T-helper 1 cell treated with Interleukin-12 subunit alpha and Interleukin-12 subunit beta and Interleukin-4 antibody, amounts not matched to agents 30 μg/mL and 1 μg/mL, for 36 hours (primary cell): Measurements from ENCODE around the gene SPATA2L.
A peak's percentile ranks its signal among the peaks of the same experiment; 100 is the strongest.

ENCODE experiments used
- H3K27ac Mint-ChIP-seq: one replicate; pipeline ENCODE4 v1.8.0; 2021; ENCODE audit warnings: mild to moderate bottlenecking, mixed read lengths
- H3K27me3 Mint-ChIP-seq: one replicate; pipeline ENCODE4 v1.8.0; 2021; ENCODE audit warnings: low read depth, mixed read lengths
- H3K36me3 Mint-ChIP-seq: one replicate; pipeline ENCODE4 v1.8.0; 2021; ENCODE audit warnings: low read depth, mixed read lengths
- H3K4me1 Mint-ChIP-seq: one replicate; pipeline ENCODE4 v1.8.0; 2021; ENCODE audit warnings: low read depth, mixed read lengths
- H3K4me3 Mint-ChIP-seq: one replicate; pipeline ENCODE4 v1.8.0; 2021; ENCODE audit warnings: mild to moderate bottlenecking, moderate library complexity, mixed read lengths
- H3K9me3 Mint-ChIP-seq: one replicate; pipeline ENCODE4 v1.8.0; 2021; ENCODE audit warnings: mixed read lengths

Gene SPATA2L

DNA sequence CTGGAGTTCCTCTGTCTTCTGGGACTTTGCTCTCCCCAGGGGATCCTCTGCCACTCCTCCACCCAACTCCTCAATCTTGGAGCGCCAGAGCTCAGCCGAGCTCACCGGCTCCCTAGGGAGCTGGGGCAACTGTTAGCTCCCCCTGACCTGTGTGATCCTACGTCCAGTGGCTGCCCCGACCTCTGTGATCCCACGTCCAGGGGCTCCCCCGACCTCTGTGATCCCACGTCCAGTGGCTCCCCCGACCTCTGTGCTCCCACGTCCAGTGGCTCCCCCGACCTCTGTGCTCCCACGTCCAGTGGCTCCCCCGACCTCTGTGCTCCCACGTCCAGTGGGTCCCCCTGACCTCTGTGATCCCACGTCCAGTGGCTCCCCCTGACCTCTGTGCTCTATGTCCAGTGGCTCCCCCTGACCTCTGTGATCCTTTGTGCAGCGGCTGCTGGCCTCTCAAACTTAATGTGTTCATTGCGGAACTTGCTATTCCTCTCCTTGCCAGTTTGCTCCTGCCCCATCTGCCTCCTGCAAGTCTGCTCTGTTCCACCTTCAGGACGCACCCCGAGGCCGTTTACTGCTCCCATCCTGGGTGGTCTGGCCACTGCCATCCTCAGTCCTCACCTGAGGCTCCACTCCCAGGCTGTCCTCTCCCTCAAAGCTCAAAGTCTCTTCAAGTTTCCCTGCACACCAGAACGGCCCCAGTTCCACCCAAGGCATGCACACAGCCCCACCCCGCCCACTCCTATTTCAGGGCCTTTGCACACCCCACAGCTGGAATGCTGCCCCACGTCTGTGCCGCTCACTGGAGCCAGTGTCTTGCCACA lies 16.4 kb upstream of the SPATA2L start:
- no peak overlapping the region for H3K4me3 Mint-ChIP-seq
- H3K4me1 Mint-ChIP-seq: peaks cover 17% of the 10 kb centered on the region
- H3K27ac Mint-ChIP-seq: no peak overlapping the region
- H3K36me3 Mint-ChIP-seq: peaks cover 7% of the 10 kb centered on the region
- H3K9me3 Mint-ChIP-seq: no peaks in the 10 kb centered on the region
- H3K27me3 Mint-ChIP-seq: no peaks in the 10 kb centered on the region

DNA sequence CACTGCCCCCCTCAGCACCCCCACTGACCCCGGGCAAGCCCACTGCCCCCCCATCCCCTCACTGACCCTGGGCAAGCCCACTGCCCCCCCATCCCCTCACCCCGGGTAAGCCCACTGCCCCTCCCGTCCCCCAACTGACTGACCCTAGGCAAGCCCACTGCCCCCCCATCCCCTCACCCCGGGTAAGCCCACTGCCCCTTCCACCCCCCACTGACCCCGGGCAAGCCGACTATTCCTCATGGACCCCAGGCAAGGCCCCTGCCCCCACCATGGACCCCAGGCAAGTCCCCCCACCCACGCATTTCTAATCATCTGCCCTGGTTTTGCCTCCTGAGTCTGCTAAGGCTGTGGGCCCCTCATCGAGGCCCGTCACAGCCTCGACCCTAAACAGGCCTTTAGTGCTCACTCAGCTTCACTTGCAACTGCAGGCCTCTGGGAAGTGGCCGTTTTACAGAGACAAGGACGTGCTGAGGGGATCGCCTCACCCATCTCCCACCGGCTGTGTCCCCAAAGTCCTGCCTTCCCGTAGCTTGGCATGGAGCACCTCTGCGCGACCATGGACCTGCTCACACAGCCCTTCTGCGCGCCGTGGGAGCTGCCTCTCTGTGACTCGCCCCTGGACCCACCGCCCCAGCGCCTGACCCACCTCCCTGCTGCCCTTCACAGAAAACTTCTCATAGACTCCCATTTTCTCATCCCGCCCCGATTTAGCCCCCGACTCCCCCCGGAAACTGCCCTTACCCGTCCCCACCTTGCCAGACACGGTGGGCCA lies 15.6 kb upstream of the SPATA2L start:
- H3K27ac Mint-ChIP-seq: no peak overlapping the region
- H3K9me3 Mint-ChIP-seq: no peaks in the 10 kb centered on the region
- no peak overlapping the region for H3K4me3 Mint-ChIP-seq

DNA sequence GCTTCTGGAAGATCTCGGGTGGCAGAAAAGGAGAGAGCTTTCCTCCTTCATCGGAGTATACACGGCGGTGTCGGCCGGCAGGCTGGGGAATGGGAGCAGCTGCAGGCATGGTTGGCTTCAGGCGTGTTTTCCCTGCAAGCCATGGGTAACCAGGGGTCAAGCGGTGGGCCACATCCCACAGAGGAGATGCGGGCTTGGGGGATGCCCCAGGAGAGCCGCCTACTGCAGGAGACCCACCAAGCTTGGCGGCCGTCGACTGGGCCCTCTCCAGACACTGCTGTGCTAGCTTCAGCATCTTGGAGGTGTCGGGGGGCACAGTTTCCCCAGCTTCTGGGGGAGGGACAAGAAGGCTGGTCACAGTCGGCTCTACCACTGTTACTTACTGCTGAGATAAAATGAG lies 15.0 kb upstream of the SPATA2L start:
- H3K36me3 Mint-ChIP-seq: peaks cover 1% of the 10 kb centered on the region
- no peaks in the 10 kb centered on the region for H3K9me3 Mint-ChIP-seq
- no peak overlapping the region for H3K4me3 Mint-ChIP-seq
- H3K27me3 Mint-ChIP-seq: no peaks in the 10 kb centered on the region
- H3K4me1 Mint-ChIP-seq: peaks cover 14% of the 10 kb centered on the region
- H3K27ac Mint-ChIP-seq: no peak overlapping the region

More for the DNA sequence above, 15.6 kb upstream of the SPATA2L start:
- Mint-ChIP-seq H3K27me3 (no peaks in the 10 kb centered on the region), H3K36me3 (peaks cover 1% of the 10 kb centered on the region), H3K4me1 (peaks cover 14% of the 10 kb centered on the region)

DNA sequence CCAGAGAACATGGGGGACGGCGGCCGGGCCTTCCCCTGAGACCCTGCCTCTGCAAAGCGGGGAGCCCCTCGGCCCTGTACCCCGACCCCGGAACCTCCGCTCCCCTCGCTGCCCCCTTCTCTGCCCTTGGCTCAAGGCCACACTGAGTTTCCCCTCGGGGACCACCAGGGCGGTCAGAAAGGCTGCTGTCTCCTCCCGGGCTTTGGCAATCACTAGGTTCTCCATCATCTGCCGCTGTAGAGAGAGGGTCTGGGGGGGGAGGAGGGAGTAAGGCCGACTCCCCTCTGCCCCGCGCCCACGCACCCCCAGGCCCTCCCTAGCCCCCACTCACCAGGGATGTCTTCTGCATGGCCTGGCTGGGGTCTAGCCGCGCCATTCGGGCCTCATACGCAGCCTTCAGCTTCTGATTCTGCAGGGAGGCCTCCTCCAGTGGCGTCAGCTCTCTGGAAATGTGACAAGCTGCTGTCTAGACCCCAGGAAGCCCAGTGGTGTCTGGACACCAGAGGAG lies 10.8 kb upstream of the SPATA2L start:
- peak overlapping the region; percentile 63 for H3K4me3 Mint-ChIP-seq
- no peaks in the 10 kb centered on the region for H3K36me3 Mint-ChIP-seq
- no peaks in the 10 kb centered on the region for H3K4me1 Mint-ChIP-seq
- no peak overlapping the region for H3K27ac Mint-ChIP-seq
- no peaks in the 10 kb centered on the region for H3K9me3 Mint-ChIP-seq
- no peaks in the 10 kb centered on the region for H3K27me3 Mint-ChIP-seq

DNA sequence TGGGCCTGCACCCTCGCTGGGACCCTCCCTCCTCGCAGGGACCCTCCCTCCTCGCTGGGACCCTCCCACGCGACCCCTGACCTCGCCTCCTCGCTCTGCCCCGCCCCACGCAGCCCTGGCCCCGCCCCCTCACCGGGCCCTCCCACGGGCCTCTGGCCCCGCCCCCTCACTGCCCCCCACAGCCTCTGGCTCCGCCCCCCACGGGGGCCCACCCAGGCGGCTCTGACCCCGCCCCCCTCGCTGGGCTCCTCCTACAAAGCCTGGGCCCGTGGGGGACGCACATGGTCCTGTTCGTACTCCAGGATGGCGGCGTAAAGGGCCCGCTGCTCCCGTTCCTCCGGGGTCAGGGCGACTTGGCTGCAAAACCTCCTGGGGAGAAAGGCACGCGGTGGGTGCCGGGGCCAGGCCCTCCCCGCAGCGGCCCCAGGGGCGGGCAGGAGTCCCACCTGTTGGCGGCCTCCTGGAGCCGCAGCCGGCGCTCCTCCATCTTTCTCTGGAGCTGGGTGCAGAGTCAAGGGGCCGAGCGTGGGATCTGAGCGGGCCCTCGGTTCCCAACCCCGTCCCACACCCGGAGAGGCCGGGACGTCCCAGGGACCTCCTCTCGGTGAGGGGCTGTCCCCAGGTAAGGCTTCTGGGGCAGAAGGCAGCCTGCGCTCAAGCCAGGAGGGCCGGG lies 10.2 kb upstream of the SPATA2L start:
- Mint-ChIP-seq H3K4me1 (no peaks in the 10 kb centered on the region), H3K27me3 (no peaks in the 10 kb centered on the region), H3K36me3 (no peaks in the 10 kb centered on the region), H3K27ac (no peak overlapping the region), H3K9me3 (no peaks in the 10 kb centered on the region), H3K4me3 (peak overlapping the region; percentile 63)

DNA sequence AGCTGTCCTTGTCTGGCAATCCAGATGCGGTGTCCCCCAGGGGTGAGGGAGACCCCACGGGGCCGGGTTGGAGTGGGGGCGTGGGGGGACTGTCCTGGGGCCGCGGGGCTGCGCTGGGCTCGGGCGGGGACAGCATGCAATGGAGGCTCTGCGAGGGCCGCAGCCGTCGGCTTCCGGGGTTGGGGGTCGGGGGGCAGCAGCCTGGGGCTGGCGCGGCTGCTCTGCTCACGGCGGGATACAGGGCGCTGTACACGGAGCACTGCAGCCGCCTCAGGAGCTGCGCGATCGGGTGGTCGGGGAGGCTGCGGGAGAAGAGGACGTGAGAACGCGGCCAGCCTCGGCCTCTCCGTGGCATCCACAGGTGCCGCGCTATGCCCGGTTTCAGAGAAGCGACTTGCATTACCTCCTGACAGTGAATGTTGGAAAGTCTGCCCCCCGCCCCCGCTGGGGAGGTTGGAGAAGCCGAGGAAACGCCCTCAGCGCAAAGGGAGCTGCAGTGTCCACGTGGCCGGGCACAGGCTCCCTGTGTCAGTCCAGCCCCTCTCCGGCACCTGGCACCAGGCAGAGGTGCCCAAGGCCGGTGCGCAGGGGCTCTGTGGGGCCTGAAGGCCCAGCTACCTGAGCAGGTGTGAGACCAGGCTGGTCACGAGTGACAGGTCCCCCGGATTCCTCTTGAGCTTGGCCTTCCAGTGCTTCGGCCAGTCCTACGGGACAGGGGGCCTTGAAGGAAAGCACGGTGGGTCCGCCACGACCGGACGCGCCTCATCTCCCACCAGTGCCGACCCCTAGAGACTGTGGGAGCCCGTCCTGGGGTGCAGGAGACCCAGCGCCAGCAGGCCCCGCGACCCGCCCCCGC lies 9.4 kb upstream of the SPATA2L start:
- no peak overlapping the region for H3K27ac Mint-ChIP-seq
- H3K9me3 Mint-ChIP-seq: no peaks in the 10 kb centered on the region
- no peak overlapping the region for H3K4me3 Mint-ChIP-seq
- peaks cover 2% of the 10 kb centered on the region for H3K4me1 Mint-ChIP-seq
- H3K36me3 Mint-ChIP-seq: no peaks in the 10 kb centered on the region
- no peaks in the 10 kb centered on the region for H3K27me3 Mint-ChIP-seq

DNA sequence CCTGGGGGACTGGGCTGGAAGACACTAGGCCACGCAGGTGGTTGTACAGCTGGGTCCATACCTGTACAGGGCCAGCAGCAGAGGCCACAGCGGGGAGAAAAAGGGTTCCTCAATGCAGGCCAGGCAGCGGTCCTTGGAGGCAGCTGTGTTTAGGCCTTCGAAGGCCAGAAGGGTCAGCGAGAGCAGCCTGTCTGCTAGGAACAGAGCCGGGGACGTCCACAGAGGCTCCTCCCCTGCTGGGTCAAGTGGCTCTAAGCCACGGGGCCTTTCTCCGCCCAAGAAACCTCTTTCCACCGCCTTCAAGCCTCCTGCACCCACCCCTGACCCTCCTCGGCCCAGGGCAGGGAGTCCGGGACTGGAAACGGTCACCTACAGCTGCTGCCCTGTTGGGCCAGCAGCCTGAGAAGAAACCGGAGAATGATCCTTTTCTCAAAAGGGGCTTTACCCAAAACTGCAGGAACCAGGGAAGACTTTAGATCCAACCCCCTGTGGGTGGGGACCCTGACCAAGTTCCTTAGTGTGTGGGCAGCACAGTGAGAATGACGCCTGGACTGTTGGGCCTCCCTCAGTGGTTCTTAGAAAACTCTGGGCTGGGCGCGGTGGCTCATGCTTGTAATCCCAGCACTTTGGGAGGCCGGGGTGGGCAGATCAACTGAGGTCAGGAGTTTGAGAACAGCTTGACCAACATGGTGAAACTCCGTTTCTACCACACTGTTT lies 8.4 kb upstream of the SPATA2L start:
- H3K27me3 Mint-ChIP-seq: no peaks in the 10 kb centered on the region
- no peak overlapping the region for H3K4me3 Mint-ChIP-seq
- H3K4me1 Mint-ChIP-seq: peaks cover 4% of the 10 kb centered on the region
- H3K9me3 Mint-ChIP-seq: no peaks in the 10 kb centered on the region
- H3K36me3 Mint-ChIP-seq: no peaks in the 10 kb centered on the region
- peak overlapping the region; percentile 26 for H3K27ac Mint-ChIP-seq

DNA sequence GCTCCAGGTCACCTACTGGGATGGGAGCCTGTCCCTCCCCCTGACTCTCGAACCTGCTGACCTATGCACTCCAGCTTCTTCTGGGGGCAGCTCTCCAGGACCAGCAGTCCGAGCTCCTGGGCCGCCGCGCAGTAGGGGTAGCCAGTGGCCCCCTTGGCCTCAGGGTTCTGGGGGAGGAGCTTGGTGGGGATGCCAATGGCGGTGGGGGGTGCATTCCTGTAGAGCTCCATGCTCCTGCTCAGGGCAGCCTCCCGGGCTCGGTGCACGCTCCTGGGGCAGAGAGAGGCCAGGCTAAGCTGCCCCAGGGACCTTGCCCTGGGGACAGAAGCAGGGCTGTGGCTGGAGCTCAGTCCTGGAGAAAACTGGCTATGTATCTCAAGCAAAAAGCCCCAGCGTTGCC lies 7.7 kb upstream of the SPATA2L start:
- H3K9me3 Mint-ChIP-seq: no peaks in the 10 kb centered on the region
- peaks cover 4% of the 10 kb centered on the region for H3K4me1 Mint-ChIP-seq

DNA sequence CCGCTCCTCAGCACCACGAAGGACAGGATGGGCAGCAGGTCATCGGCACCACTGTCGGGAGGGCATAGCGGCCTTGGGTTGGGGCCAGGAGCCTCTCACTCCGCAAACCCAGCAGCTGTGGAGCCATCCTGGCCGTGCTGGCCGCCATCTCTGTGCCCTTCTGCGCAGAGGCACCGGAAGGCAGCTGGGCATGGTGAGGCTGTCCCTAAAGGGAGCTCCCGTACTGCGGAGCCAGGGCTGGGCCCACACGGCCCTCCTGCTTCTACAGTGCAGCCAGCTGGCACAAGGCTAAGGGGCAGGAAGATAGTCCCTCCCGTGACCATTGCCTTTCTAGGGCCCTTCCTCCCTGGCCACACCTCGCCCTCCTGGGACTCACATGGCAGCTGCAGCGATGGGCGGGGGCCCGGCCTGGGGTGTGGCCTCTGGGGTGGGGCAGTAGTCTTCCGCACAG lies 7.0 kb upstream of the SPATA2L start:
- Mint-ChIP-seq H3K9me3 (no peaks in the 10 kb centered on the region), H3K4me1 (peaks cover 4% of the 10 kb centered on the region), H3K36me3 (no peaks in the 10 kb centered on the region), H3K4me3 (no peak overlapping the region), H3K27ac (no peak overlapping the region), H3K27me3 (no peaks in the 10 kb centered on the region)

More for the DNA sequence above, 7.7 kb upstream of the SPATA2L start:
- H3K27ac Mint-ChIP-seq: no peak overlapping the region
- no peaks in the 10 kb centered on the region for H3K27me3 Mint-ChIP-seq
- H3K36me3 Mint-ChIP-seq: no peaks in the 10 kb centered on the region
- no peak overlapping the region for H3K4me3 Mint-ChIP-seq

DNA sequence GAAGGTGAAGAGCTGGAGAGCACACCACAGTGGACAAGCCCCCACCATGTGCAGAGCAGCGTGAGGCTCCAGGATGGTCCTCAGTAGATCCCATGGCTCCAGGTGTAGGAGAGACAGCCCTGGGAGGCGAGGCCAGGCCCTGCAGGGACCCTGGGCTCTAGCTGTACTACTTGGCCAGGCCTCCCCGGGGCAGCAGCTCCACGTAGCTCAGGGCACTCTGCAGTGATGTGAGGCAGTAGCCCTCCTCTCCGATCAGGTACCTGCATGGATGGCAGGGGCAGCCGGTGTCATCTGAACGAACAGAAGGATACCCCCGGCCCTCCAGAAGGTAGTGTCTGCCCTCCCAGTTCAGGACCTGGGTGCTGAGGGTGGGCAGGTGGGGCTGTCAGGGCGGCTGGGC lies 6.2 kb upstream of the SPATA2L start:
- Mint-ChIP-seq H3K36me3 (no peaks in the 10 kb centered on the region), H3K4me1 (peaks cover 4% of the 10 kb centered on the region), H3K9me3 (no peaks in the 10 kb centered on the region), H3K27me3 (no peaks in the 10 kb centered on the region), H3K27ac (no peak overlapping the region), H3K4me3 (no peak overlapping the region)

DNA sequence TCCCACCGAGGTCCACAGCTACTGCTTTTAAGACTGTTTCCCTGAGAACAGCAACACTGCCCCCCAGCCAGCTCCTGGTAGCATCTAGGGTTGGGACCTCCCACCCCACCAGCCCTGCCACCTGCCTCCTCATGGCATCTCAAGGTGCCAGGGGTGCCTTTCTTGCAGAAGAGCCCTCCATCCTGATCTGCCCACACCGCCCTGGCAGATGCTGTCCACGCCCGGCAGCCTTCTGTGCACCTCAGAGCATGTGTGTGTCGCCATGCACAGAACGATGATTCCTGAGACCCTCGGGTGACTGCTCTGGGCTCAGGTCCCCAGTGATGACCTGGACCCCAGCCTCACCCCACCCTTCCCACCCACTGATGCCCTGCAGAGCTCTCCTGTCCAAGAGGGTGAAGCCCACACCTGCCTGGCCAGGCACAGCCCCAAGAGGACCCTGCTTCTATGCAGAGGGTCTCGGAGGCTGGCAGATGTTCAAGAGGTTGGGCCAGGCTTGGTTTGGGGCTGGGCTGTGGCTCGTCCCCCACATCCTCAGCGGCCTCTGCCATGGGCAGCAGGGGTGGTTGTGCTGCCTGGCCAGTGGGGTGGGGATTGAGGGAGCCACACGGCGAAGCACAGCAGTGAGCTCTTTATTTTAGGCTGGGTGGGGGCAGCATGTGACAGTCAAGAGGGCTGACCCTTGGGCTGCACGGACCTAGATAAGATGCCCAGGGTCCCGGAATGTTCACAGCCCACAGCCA lies 5.2 kb upstream of the SPATA2L start:
- no peaks in the 10 kb centered on the region for H3K9me3 Mint-ChIP-seq
- H3K4me3 Mint-ChIP-seq: no peak overlapping the region
- H3K36me3 Mint-ChIP-seq: no peaks in the 10 kb centered on the region
- H3K4me1 Mint-ChIP-seq: peaks cover 4% of the 10 kb centered on the region
- H3K27me3 Mint-ChIP-seq: no peaks in the 10 kb centered on the region
- H3K27ac Mint-ChIP-seq: no peak overlapping the region

DNA sequence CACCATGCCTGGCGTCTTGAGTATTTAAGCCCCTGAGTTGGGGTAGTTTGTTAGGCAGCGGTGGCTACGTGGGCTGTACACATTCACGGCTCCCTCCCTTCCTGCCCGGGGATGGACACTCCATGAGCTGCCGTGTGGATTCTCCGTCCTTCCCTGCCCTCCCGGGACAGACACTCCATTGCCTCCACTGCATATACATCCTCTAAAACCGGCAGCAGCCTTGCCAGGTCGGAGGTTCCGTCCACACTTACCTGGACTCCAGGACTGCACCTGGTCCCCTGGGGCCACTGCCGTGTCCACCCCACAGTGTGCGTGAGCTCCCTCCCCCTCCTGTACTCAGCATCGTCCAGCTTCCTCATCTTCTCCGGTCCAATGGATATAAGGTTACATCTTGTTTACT lies 3.5 kb upstream of the SPATA2L start:
- Mint-ChIP-seq H3K4me3 (no peak overlapping the region), H3K27ac (no peak overlapping the region), H3K36me3 (no peaks in the 10 kb centered on the region), H3K4me1 (peaks cover 9% of the 10 kb centered on the region), H3K27me3 (no peaks in the 10 kb centered on the region), H3K9me3 (no peaks in the 10 kb centered on the region)

DNA sequence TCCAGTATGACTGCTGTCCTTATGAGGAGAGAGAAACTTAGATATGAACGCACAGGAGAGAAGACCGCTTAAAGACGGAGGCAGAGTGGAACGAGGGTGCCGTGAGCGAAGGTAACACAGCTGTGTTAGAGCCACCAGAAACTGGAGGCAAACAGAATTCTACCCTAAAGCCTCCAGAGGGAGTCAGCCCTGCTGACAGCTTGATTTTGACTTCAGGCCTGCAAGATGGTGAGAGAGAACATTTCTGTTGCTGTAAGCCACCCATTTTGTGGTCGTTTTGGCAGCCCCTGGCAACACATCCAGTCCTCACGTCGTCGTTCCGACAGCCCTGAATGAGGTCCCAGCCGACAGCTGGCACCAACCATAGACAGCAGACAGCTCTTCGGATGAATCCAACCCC lies 2.8 kb upstream of the SPATA2L start:
- peaks cover 11% of the 10 kb centered on the region for H3K4me1 Mint-ChIP-seq
- H3K27ac Mint-ChIP-seq: no peak overlapping the region
- no peaks in the 10 kb centered on the region for H3K36me3 Mint-ChIP-seq
- H3K9me3 Mint-ChIP-seq: no peaks in the 10 kb centered on the region
- H3K27me3 Mint-ChIP-seq: no peaks in the 10 kb centered on the region
- no peak overlapping the region for H3K4me3 Mint-ChIP-seq
